Neural crest cell (in vitro differentiated cells): ENCODE results near the gene OXT. TPM values are rescaled to one million over a fixed set of nuclear protein-coding genes. Genes with fewer than 3 reads are reported as not detected.

ENCODE experiments used
- DNase-seq: peaks from one replicate; pipeline ENCODE4 v3.0.0; 2021; ENCODE audit warnings: low read depth, mixed read lengths, low spot score
- H3K27ac Mint-ChIP-seq: one replicate; pipeline ENCODE4 v1.8.0; 2021; ENCODE audit warnings: mild to moderate bottlenecking, mixed read lengths; ENCODE audit not compliant: unreplicated experiment
- H3K27me3 Mint-ChIP-seq: 2 replicates; pipeline ENCODE4 v1.8.0; 2021; ENCODE audit warnings: low read depth, mild to moderate bottlenecking, mixed read lengths
- H3K36me3 Mint-ChIP-seq: 2 replicates; pipeline ENCODE4 v1.8.0; 2021; ENCODE audit warnings: low read depth, mild to moderate bottlenecking, mixed read lengths
- H3K4me1 Mint-ChIP-seq: 2 replicates; pipeline ENCODE4 v1.8.0; 2021; ENCODE audit warnings: mixed read lengths
- H3K4me3 Mint-ChIP-seq: one replicate; pipeline ENCODE4 v1.8.0; 2021; ENCODE audit warnings: mild to moderate bottlenecking, mixed read lengths
- H3K9me3 Mint-ChIP-seq: 2 replicates; pipeline ENCODE4 v1.8.0; 2021; ENCODE audit warnings: mixed read lengths
- total RNA-seq: library from RNA; stranded (reverse); gene quantifications from 2 replicates; pipeline ENCODE4 v1.2.1, GENCODE V29; 2021
- TF ChIP-seq, protein P1 (sequence below): fragments of 200-600 bp; sonication (generic); conservative IDR thresholded peaks from 2 replicates; pipeline ENCODE4 v1.5.0; 2021; ENCODE audit warnings: antibody characterized with exemption, mild to moderate bottlenecking

Gene OXT
- total RNA-seq, 1 donor from 2014 or later = not detected

GRCh38 chr20:3101737-3102574 is 30.5 kb downstream of the OXT start:
- no peak for DNase-seq
- TF ChIP-seq, protein P1, sequence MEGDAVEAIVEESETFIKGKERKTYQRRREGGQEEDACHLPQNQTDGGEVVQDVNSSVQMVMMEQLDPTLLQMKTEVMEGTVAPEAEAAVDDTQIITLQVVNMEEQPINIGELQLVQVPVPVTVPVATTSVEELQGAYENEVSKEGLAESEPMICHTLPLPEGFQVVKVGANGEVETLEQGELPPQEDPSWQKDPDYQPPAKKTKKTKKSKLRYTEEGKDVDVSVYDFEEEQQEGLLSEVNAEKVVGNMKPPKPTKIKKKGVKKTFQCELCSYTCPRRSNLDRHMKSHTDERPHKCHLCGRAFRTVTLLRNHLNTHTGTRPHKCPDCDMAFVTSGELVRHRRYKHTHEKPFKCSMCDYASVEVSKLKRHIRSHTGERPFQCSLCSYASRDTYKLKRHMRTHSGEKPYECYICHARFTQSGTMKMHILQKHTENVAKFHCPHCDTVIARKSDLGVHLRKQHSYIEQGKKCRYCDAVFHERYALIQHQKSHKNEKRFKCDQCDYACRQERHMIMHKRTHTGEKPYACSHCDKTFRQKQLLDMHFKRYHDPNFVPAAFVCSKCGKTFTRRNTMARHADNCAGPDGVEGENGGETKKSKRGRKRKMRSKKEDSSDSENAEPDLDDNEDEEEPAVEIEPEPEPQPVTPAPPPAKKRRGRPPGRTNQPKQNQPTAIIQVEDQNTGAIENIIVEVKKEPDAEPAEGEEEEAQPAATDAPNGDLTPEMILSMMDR = no peak
- no peaks in the 10 kb centered on the region for H3K36me3 Mint-ChIP-seq

DNA sequence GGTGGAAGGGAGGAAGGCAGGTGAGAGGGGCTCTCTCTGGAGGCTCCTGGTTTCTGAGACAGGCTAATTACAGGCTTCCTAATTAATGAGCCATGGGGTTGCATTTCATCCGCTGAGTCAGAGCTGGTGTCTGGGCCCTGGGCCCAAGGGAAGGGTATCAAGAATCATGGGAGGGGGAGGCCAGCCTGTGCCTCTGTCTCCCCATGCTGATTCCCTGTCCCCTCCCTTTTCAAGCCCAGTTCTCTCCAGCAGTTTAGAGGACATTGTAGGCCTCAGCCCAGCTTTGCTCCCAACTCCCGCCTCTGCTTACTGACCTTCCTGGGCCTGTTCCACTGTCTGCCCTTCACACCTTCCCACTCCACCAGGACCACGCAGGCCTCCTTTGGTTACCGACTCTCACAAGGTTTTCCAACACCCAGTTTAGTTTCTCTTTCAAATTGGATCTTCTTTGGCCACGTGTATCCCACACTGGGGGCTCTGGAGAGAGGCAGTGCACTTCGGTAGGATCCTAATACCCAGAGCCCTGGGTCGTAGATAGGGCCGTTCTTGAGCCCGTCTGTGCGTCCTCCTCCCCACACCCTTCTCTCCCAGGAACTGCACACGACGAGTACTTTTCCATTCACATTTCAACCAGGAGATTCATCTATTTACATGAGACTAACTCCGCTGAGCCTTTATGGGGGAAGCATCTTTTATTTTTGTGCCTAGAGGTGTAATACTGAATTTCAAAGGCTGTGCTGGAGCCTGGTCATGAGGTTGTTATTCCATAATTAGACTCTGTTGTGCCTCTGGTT is 31.4 kb downstream of the OXT start:
- no peak overlapping the region for H3K27ac Mint-ChIP-seq
- H3K27me3 Mint-ChIP-seq = no peaks in the 10 kb centered on the region
- H3K4me1 Mint-ChIP-seq = no peaks in the 10 kb centered on the region
- no peaks in the 10 kb centered on the region for H3K36me3 Mint-ChIP-seq
- TF ChIP-seq, protein P1 = no peak
- no peak for DNase-seq
- H3K4me3 Mint-ChIP-seq = no peak overlapping the region
- no peaks in the 10 kb centered on the region for H3K9me3 Mint-ChIP-seq

More at GRCh38 chr20:3101737-3102574, 30.5 kb downstream of the OXT start:
- no peak overlapping the region for H3K4me3 Mint-ChIP-seq
- H3K9me3 Mint-ChIP-seq = no peaks in the 10 kb centered on the region
- H3K4me1 Mint-ChIP-seq = no peaks in the 10 kb centered on the region
- no peak overlapping the region for H3K27ac Mint-ChIP-seq
- H3K27me3 Mint-ChIP-seq = no peaks in the 10 kb centered on the region

GRCh38 chr20:3103369-3104032 is 32.1 kb downstream of the OXT start:
- TF ChIP-seq, protein P1 = no peak
- Mint-ChIP-seq H3K4me1 (no peaks in the 10 kb centered on the region), H3K9me3 (no peaks in the 10 kb centered on the region), H3K27ac (no peak overlapping the region), H3K27me3 (no peaks in the 10 kb centered on the region), H3K36me3 (no peaks in the 10 kb centered on the region), H3K4me3 (no peak overlapping the region)
- DNase-seq = no peak

DNA sequence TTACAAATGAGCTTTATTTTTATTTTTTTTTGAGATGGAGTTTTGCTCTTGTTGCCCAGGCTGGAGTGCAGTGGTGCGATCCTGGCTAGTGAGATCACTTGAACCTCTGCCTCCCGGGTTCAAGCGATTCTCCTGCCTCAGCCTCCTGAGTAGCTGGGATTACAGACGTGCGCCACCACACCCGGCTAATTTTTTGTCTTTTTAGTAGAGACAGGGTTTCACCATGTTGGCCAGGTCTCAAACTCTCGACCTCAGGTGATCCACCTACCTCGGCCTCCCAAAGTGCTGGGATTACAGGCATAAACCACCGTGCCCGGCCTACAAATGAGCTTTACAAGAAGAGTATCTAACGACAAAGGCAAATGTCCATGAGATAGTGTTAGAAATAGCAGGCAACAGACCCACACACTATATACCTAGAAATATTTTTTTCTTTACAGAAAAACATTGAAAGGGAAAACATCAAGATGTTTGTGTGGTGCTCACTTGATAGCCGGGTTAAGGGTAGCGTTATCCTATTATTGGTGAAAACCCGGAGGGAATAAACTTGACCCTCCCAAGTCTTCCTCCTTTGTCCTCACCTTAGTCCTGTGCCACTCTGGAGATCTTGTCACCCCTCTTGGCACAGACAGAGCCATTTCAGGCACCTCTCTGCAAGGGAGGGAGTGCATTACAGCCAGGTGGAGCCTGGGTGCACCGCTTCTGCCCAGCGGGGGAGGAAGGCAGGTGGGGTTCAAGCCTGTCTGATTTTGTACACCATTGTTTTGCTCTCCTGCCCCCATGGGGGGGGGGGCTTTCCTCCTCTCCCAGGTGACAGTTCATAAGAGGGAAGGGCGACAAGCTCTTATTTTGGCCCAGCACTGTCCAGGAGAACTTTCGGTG is 34.1 kb downstream of the OXT start:
- no peaks in the 10 kb centered on the region for H3K36me3 Mint-ChIP-seq
- H3K4me3 Mint-ChIP-seq = no peak overlapping the region
- no peaks in the 10 kb centered on the region for H3K27me3 Mint-ChIP-seq
- H3K9me3 Mint-ChIP-seq = no peaks in the 10 kb centered on the region
- no peak for DNase-seq
- no peaks in the 10 kb centered on the region for H3K4me1 Mint-ChIP-seq
- TF ChIP-seq, protein P1 = no peak
- no peak overlapping the region for H3K27ac Mint-ChIP-seq

DNA sequence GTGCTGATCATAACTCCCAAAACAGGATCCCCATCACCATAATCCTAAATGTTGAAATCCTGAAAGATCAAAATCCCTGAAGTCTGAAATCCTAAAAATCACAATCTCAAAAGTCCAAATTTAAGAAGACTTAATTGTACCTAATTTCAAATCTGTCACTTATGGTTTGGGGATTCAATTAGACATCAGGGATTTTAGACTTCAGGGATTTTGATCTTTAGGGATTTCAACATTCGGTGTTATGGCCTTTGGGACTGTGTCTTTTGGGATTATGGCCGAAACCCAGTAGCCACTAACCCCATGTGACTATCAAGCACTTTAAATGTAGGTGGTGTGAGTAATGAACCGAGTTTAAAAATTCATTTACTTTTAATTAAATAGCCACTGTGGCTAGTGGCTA is 34.8 kb downstream of the OXT start:
- Mint-ChIP-seq H3K9me3 (no peaks in the 10 kb centered on the region), H3K27ac (no peak overlapping the region), H3K27me3 (no peaks in the 10 kb centered on the region), H3K36me3 (no peaks in the 10 kb centered on the region), H3K4me1 (no peaks in the 10 kb centered on the region), H3K4me3 (no peak overlapping the region)
- TF ChIP-seq, protein P1 = no peak
- no peak for DNase-seq
